ENCODE data around the gene WDR1. TPM values are rescaled to one million over a fixed set of nuclear protein-coding genes. Genes with fewer than 3 reads are reported as not detected.

Gene WDR1
- total RNA-seq, 1 donor from 2014 or later: 161 TPM

GRCh38 chr4:10161840-10162239 lies 45.2 kb upstream of the WDR1 start:
- Mint-ChIP-seq H3K4me1 (ENCODE audit: low read depth, unreplicated experiment) (no peaks in the 10 kb centered on the region), H3K27ac (ENCODE audit: unreplicated experiment) (no peak overlapping the region), H3K36me3 (ENCODE audit: unreplicated experiment) (no peaks in the 10 kb centered on the region), H3K27me3 (ENCODE audit: unreplicated experiment) (peaks cover 3% of the 10 kb centered on the region), H3K9me3 (ENCODE audit: unreplicated experiment) (no peaks in the 10 kb centered on the region), H3K4me3 (ENCODE audit: unreplicated experiment) (no peak overlapping the region)
- DNase-seq: no peak
- no peak for TF ChIP-seq CTCF (IDR thresholded peaks at IDR 0.05; ENCODE audit: partially characterized antibody, unreplicated experiment)

- no peak overlapping the region for H3K4me3 Mint-ChIP-seq (ENCODE audit: unreplicated experiment)
- H3K27ac Mint-ChIP-seq (ENCODE audit: unreplicated experiment): no peak overlapping the region
- no peaks in the 10 kb centered on the region for H3K9me3 Mint-ChIP-seq (ENCODE audit: unreplicated experiment)
- no peak for TF ChIP-seq CTCF (IDR thresholded peaks at IDR 0.05; ENCODE audit: partially characterized antibody, unreplicated experiment)
- H3K27me3 Mint-ChIP-seq (ENCODE audit: unreplicated experiment): peaks cover 3% of the 10 kb centered on the region
- no peak for DNase-seq
- H3K4me1 Mint-ChIP-seq (ENCODE audit: low read depth, unreplicated experiment): no peaks in the 10 kb centered on the region
- H3K36me3 Mint-ChIP-seq (ENCODE audit: unreplicated experiment): no peaks in the 10 kb centered on the region
Observed at GRCh38 chr4:10161146-10161545, 44.5 kb upstream of the WDR1 start.

- no peaks in the 10 kb centered on the region for H3K36me3 Mint-ChIP-seq (ENCODE audit: unreplicated experiment)
- TF ChIP-seq CTCF (IDR thresholded peaks at IDR 0.05; ENCODE audit: partially characterized antibody, unreplicated experiment): no peak
- no peak overlapping the region for H3K4me3 Mint-ChIP-seq (ENCODE audit: unreplicated experiment)
- no peak overlapping the region for H3K27ac Mint-ChIP-seq (ENCODE audit: unreplicated experiment)
- H3K9me3 Mint-ChIP-seq (ENCODE audit: unreplicated experiment): no peaks in the 10 kb centered on the region
- H3K4me1 Mint-ChIP-seq (ENCODE audit: low read depth, unreplicated experiment): no peaks in the 10 kb centered on the region
- no peak for DNase-seq
- H3K27me3 Mint-ChIP-seq (ENCODE audit: unreplicated experiment): peaks cover 3% of the 10 kb centered on the region
Observed at GRCh38 chr4:10160281-10160856, 43.8 kb upstream of the WDR1 start.

GRCh38 chr4:10159671-10160070 lies 43.1 kb upstream of the WDR1 start:
- H3K27me3 Mint-ChIP-seq (ENCODE audit: unreplicated experiment): peaks cover 3% of the 10 kb centered on the region
- no peaks in the 10 kb centered on the region for H3K4me1 Mint-ChIP-seq (ENCODE audit: low read depth, unreplicated experiment)
- no peak for TF ChIP-seq CTCF (IDR thresholded peaks at IDR 0.05; ENCODE audit: partially characterized antibody, unreplicated experiment)
- no peaks in the 10 kb centered on the region for H3K36me3 Mint-ChIP-seq (ENCODE audit: unreplicated experiment)
- H3K27ac Mint-ChIP-seq (ENCODE audit: unreplicated experiment): no peak overlapping the region
- no peak overlapping the region for H3K4me3 Mint-ChIP-seq (ENCODE audit: unreplicated experiment)
- no peak for DNase-seq
- H3K9me3 Mint-ChIP-seq (ENCODE audit: unreplicated experiment): no peaks in the 10 kb centered on the region

- peaks cover 3% of the 10 kb centered on the region for H3K27me3 Mint-ChIP-seq (ENCODE audit: unreplicated experiment)
- H3K9me3 Mint-ChIP-seq (ENCODE audit: unreplicated experiment): no peaks in the 10 kb centered on the region
- no peaks in the 10 kb centered on the region for H3K4me1 Mint-ChIP-seq (ENCODE audit: low read depth, unreplicated experiment)
- H3K27ac Mint-ChIP-seq (ENCODE audit: unreplicated experiment): no peak overlapping the region
- no peak for TF ChIP-seq CTCF (IDR thresholded peaks at IDR 0.05; ENCODE audit: partially characterized antibody, unreplicated experiment)
- H3K4me3 Mint-ChIP-seq (ENCODE audit: unreplicated experiment): no peak overlapping the region
- no peak for DNase-seq
- H3K36me3 Mint-ChIP-seq (ENCODE audit: unreplicated experiment): no peaks in the 10 kb centered on the region
Observed at GRCh38 chr4:10158333-10158942, 41.8 kb upstream of the WDR1 start.
